LNCAP (cell line): Measurements from ENCODE around the gene RERE.

Experiments
- CTCF ChIP-seq: fragments of 450-650 bp; IDR thresholded peaks from 2 replicates; pipeline ENCODE4 v1.5.1; 2017; ENCODE audit warnings: mild to moderate bottlenecking

Gene RERE

GRCh38 chr1:8364528-8365442 is 452.7 kb downstream of the RERE start:
- TF ChIP-seq CTCF, result no peak

- no peak for TF ChIP-seq CTCF
Measured at GRCh38 chr1:8363767-8364301, 453.6 kb downstream of the RERE start.

DNA sequence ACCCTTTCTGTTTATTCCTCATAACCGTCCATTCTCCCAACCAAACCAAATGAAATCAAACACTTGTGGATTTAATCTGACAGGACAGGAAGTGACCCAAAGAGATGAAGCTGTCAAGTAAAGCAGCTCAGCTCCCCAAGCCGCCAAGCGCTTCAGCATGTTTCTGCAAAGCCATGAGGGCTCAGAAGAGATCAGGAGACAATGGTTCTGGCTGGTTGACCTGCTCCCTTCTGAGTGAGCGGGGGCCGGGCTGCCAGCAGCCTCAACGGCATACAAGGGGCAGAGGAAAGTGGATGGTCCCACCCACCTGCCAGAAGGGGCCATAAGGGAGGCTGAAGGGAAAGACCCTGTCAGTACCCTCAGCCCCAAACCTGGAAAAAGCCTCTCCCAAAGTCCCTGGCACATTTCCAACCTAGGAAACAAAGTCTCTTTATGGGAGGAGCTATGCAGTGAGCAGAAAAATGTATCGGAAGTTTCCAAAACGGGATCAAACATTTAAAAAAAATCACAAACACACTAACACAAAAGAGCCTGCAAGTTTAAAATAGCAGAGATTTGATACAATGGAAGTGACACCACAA is 454.2 kb downstream of the RERE start:
- no peak for TF ChIP-seq CTCF

DNA sequence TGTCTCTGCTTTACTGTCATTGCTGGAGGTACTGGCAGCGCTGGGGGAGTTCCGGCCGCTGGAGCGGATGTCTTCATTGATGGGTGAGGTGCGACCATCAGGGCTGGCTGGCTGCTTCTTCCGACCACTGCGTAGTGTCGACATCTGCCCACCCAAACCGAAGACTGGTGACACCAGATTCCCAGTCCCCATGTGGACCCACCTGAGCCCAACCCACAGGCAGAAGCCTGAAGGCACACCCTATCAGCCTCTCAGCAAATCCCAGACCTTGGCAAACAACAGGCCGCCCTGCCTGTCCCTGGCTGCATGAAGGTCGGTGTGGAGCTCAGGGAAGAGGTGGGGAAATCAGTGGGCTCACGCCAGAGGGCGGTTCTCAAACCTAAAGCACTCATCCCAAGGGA is 454.7 kb downstream of the RERE start:
- TF ChIP-seq CTCF, result no peak

DNA sequence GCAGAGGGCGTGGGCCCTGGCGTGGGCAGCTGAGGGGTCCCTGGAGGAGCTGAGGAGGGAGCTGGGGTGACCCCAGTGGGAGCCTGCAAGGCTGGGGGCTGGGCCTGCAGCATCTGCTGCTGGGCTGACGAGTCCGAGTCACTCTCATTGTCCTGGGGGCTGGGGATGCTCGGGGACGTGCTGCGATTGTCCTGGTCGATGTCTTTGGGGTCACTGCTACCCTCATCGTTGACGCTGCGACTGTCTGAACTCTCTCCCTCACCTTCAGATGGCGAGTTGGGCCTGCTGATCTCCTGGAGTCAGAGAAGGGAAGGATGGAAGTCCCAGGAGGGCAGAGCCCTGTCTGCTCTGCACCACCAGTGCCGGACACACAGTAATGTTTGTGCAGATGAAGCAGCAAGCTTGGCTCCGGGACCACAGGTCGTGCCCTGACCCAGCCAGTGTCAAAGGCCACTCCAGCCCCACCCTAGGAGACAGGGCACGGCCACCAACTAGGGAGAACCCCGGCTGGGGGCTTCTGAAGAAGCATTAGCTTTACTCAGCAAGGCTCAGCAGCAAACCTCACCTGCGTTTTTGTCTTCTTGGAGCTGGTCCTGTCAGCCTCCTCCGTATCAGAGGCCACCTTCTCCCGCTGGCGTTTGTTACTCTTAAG is 456.1 kb downstream of the RERE start:
- no peak for TF ChIP-seq CTCF

GRCh38 chr1:8360493-8361197 is 456.8 kb downstream of the RERE start:
- TF ChIP-seq CTCF, result no peak
